HepG2 (cell line): Measurements from ENCODE around the gene ANKRD12. TPM values are rescaled to one million over a fixed set of nuclear protein-coding genes. Genes with fewer than 3 reads are reported as not detected.

Source experiments
- BCL3 ChIP-seq: sonication (generic); formaldehyde crosslinking; IDR thresholded peaks from 2 replicates; pipeline ENCODE4 v1.5.1; 2020; ENCODE audit warnings: mild to moderate bottlenecking, missing genetic modification reagents, moderate library complexity
- CBX5 ChIP-seq: sonication (generic); formaldehyde crosslinking; IDR thresholded peaks from 2 replicates; pipeline ENCODE4 v1.4.0; 2020; ENCODE audit warnings: missing genetic modification reagents, borderline replicate concordance
- CHD4 ChIP-seq: fragments of 200-600 bp; sonication (generic); IDR thresholded peaks from 2 replicates; pipeline ENCODE4 v1.7.0; 2017; ENCODE audit warnings: mild to moderate bottlenecking, low read length, borderline replicate concordance
- HMGXB4 ChIP-seq, 2 experiments: sonication (generic) in 1 of 2; formaldehyde crosslinking in 1 of 2; IDR thresholded peaks; 2 replicates each; pipeline versions ENCODE4 v1.4.0 to v1.6.1; 2018 to 2020; ENCODE audit warnings: missing genetic modification reagents in 2 of 2, borderline replicate concordance in 1 of 2, low read depth in 1 of 2, mild to moderate bottlenecking in 1 of 2, missing biosample characterization in 1 of 2
- HNF1A ChIP-seq, 2 experiments: sonication (generic) in 1 of 2; formaldehyde crosslinking in 1 of 2; IDR thresholded peaks; 2 replicates each; pipeline versions ENCODE4 v1.4.0 to v1.6.1; 2016 to 2020; ENCODE audit warnings: borderline replicate concordance in 1 of 2, low read depth in 1 of 2, mild to moderate bottlenecking in 1 of 2, missing genetic modification reagents in 1 of 2
- HNRNPK ChIP-seq: fragments of 200-400 bp; formaldehyde crosslinking; IDR thresholded peaks from 2 replicates; pipeline ENCODE4 v1.6.1; 2018; ENCODE audit warnings: low read length, low read depth, moderate library complexity, mild to moderate bottlenecking; ENCODE audit not compliant: poor library complexity, severe bottlenecking
- KMT2A ChIP-seq: sonication (generic); formaldehyde crosslinking; IDR thresholded peaks from 2 replicates; pipeline ENCODE4 v1.4.0; 2020; ENCODE audit warnings: missing genetic modification reagents
- MTA1 ChIP-seq: sonication (generic); formaldehyde crosslinking; IDR thresholded peaks from 2 replicates; pipeline ENCODE4 v1.4.0; 2020; ENCODE audit warnings: missing genetic modification reagents, mild to moderate bottlenecking, borderline replicate concordance
- MTA3 ChIP-seq: sonication (generic); formaldehyde crosslinking; IDR thresholded peaks from 2 replicates; pipeline ENCODE4 v1.4.0; 2020; ENCODE audit warnings: missing genetic modification reagents
- NFAT5 ChIP-seq: sonication (generic); formaldehyde crosslinking; IDR thresholded peaks from 2 replicates; pipeline ENCODE4 v1.4.0; 2020; ENCODE audit warnings: missing genetic modification reagents
- NFIC ChIP-seq: IDR thresholded peaks from 2 replicates; pipeline ENCODE4 v1.6.1; 2012; ENCODE audit warnings: mild to moderate bottlenecking, low read length, inconsistent platforms
- ZNF251 ChIP-seq: sonication (generic); formaldehyde crosslinking; IDR thresholded peaks from 2 replicates; pipeline ENCODE4 v1.9.0; 2021; ENCODE audit warnings: mild to moderate bottlenecking, missing genetic modification reagents
- ZNF30 ChIP-seq: sonication (generic); formaldehyde crosslinking; IDR thresholded peaks from 2 replicates; pipeline ENCODE4 v1.5.0; 2020; ENCODE audit warnings: mild to moderate bottlenecking, missing genetic modification reagents
- ZNF350 ChIP-seq: sonication (generic); formaldehyde crosslinking; IDR thresholded peaks from 2 replicates; pipeline ENCODE4 v1.4.0; 2020; ENCODE audit warnings: mild to moderate bottlenecking, low read depth, missing genetic modification reagents, borderline replicate concordance
- polyA plus RNA-seq, 8 experiments: library from polyadenylated mRNA; depleted of rRNA in 3 of 8; stranded (reverse) in 7 of 8; unstranded in 1 of 8; fragments of >200 nt; fragmentation: Illumina TruSeq in 4 of 8; extraction: Trizol in 4 of 8; gene quantifications; 2 replicates each; pipeline versions ENCODE4 v1.2.1 to v1.2.3, GENCODE V29; 2011 to 2016; ENCODE audit warnings: low read depth in 4 of 8, missing spikeins in 1 of 8, mixed read lengths in 1 of 8; ENCODE audit not compliant: insufficient read depth in 1 of 8
- total RNA-seq, 5 experiments: library from RNA; depleted of rRNA; stranded (reverse); fragments of >200 nt; fragmentation: Illumina TruSeq; extraction: Trizol; gene quantifications; 2 replicates each; pipeline ENCODE4 v1.2.3, GENCODE V29; 2016; ENCODE audit warnings: low read depth in 1 of 5

ANKRD12 gene
- total and polyA plus RNA-seq, 2 of the 13 experiments (the other 11 are each of a cell fraction or from before 2014, with no cell fraction given): 6.0 to 23.2 TPM

- TF ChIP-seq HNF1A (IDR thresholded peaks at IDR 0.05; ENCODE audit: low read depth) (no peak; the same call in 1 of the 2 replicates), HNF1A (CRISPR knock-in tag; IDR thresholded peaks at IDR 0.05; ENCODE audit: borderline replicate concordance) (no peak), NFIC (no peak), CBX5 (CRISPR knock-in tag) (no peak), MTA1 (CRISPR knock-in tag) (peak; percentile 78; the same call in 1 of the 2 replicates), ZNF30 (CRISPR knock-in tag) (no peak), ZNF251 (CRISPR knock-in tag) (no peak), ZNF350 (CRISPR knock-in tag) (peak; percentile 54; the same call in 1 of the 2 replicates), NFAT5 (CRISPR knock-in tag) (no peak), CHD4 (no peak), HMGXB4 (CRISPR knock-in tag; IDR thresholded peaks at IDR 0.05; ENCODE audit: borderline replicate concordance in 1 of 2, low read depth in 1 of 2) (peak; percentile 86 to 96; a peak in 3 of 4 replicates), MTA3 (CRISPR knock-in tag) (no peak), KMT2A (no peak), BCL3 (peak; percentile 87; the same call in 1 of the 2 replicates), HNRNPK (peak; percentile 61)
Observed at GRCh38 chr18:9102508-9103375, 33.8 kb upstream of the ANKRD12 start, which contains the start of gene NDUFV2 (continued).
